ENCODE measurements around the gene SEC63.

Gene SEC63

GRCh38 chr6:107847844-107848802 lies 109.9 kb downstream of the SEC63 start:
- DNase-seq, result peak; percentile 92

GRCh38 chr6:107846262-107846795 lies 111.7 kb downstream of the SEC63 start:
- no peak for DNase-seq

- no peak for DNase-seq
Measured at GRCh38 chr6:107845777-107846176, 112.2 kb downstream of the SEC63 start.

- no peak for DNase-seq
Measured at GRCh38 chr6:107843400-107843799, 114.6 kb downstream of the SEC63 start.

- no peak for DNase-seq
Measured at GRCh38 chr6:107841275-107841670, 116.7 kb downstream of the SEC63 start.

GRCh38 chr6:107840636-107841274 lies 117.3 kb downstream of the SEC63 start:
- no peak for DNase-seq

- DNase-seq, result no peak
Measured at GRCh38 chr6:107833136-107833535, 124.9 kb downstream of the SEC63 start.

- DNase-seq, result no peak
Measured at GRCh38 chr6:107832151-107833056, 125.6 kb downstream of the SEC63 start.

GRCh38 chr6:107830060-107830459 lies 127.9 kb downstream of the SEC63 start:
- no peak for DNase-seq

- DNase-seq, result no peak
Measured at GRCh38 chr6:107827541-107827940, 130.5 kb downstream of the SEC63 start.

GRCh38 chr6:107823047-107823557 lies 134.9 kb downstream of the SEC63 start:
- DNase-seq, result peak; percentile 82

GRCh38 chr6:107822176-107823046 lies 135.6 kb downstream of the SEC63 start:
- DNase-seq, result peak; percentile 80

- DNase-seq, result no peak
Measured at GRCh38 chr6:107821591-107821990, 136.4 kb downstream of the SEC63 start.

GRCh38 chr6:107820338-107821261 lies 137.4 kb downstream of the SEC63 start:
- peak; percentile 73 for DNase-seq

GRCh38 chr6:107819964-107820337 lies 138.1 kb downstream of the SEC63 start:
- peak; percentile 67 for DNase-seq

- DNase-seq, result peak; percentile 67
Measured at GRCh38 chr6:107819217-107819616, 138.8 kb downstream of the SEC63 start.

- no peak for DNase-seq
Measured at GRCh38 chr6:107818272-107818671, 139.7 kb downstream of the SEC63 start.

- no peak for DNase-seq
Measured at GRCh38 chr6:107817784-107818183, 140.2 kb downstream of the SEC63 start.
